HG03432 (cell line): ENCODE results near the gene PCDH12.
A peak's percentile ranks its signal among the peaks of the same experiment; 100 is the strongest.

ENCODE experiments used
- ATAC-seq: cut with Tn5 transposase; IDR thresholded peaks from one replicate; pipeline ENCODE4 v1.9.1; 2021; ENCODE audit warnings: mild to moderate bottlenecking, moderate library complexity; ENCODE audit not compliant: unreplicated experiment

Gene PCDH12

GRCh38 chr5:141958113-141958512 is at the start of gene PCDH12:
Gene PCDH12, minus strand, starts transcription at chr5:141958202. Its CDS starts 351 bp downstream, at chr5:141957851.
- no peak for ATAC-seq

- ATAC-seq = peak; percentile 14
Measured at GRCh38 chr5:142007237-142007544, 49.2 kb upstream of the PCDH12 start.

- peak; percentile 52 for ATAC-seq
Measured at GRCh38 chr5:142006363-142007236, 48.6 kb upstream of the PCDH12 start.

- no peak for ATAC-seq
Measured at GRCh38 chr5:142003266-142003800, 45.3 kb upstream of the PCDH12 start.

GRCh38 chr5:142000704-142001484 is 42.9 kb upstream of the PCDH12 start:
- no peak for ATAC-seq

GRCh38 chr5:142000173-142000572 is 42.2 kb upstream of the PCDH12 start:
- no peak for ATAC-seq

- ATAC-seq = no peak
Measured at GRCh38 chr5:141997358-141997960, 39.5 kb upstream of the PCDH12 start.

- no peak for ATAC-seq
Measured at GRCh38 chr5:141995656-141996055, 37.7 kb upstream of the PCDH12 start.

GRCh38 chr5:141994511-141995136 is 36.6 kb upstream of the PCDH12 start:
- ATAC-seq = no peak

GRCh38 chr5:141992349-141992963 is 34.5 kb upstream of the PCDH12 start:
- ATAC-seq = peak; percentile 49

- ATAC-seq = no peak
Measured at GRCh38 chr5:141989720-141990119, 31.7 kb upstream of the PCDH12 start.

GRCh38 chr5:141986072-141986471 is 28.1 kb upstream of the PCDH12 start:
- ATAC-seq = no peak

GRCh38 chr5:141982626-141983025 is 24.6 kb upstream of the PCDH12 start:
- ATAC-seq = no peak

GRCh38 chr5:141978389-141978788 is 20.4 kb upstream of the PCDH12 start:
- no peak for ATAC-seq

- no peak for ATAC-seq
Measured at GRCh38 chr5:141976176-141976575, 18.2 kb upstream of the PCDH12 start.

GRCh38 chr5:141973871-141974595 is 16.0 kb upstream of the PCDH12 start:
- ATAC-seq = no peak

- peak; percentile 49 for ATAC-seq
Measured at GRCh38 chr5:141969783-141970771, 12.1 kb upstream of the PCDH12 start.

- peak; percentile 94 for ATAC-seq
Measured at GRCh38 chr5:141968914-141969608, 11.1 kb upstream of the PCDH12 start, which contains the start of gene RNF14. Gene RNF14, plus strand, starts transcription at chr5:141969105. Its CDS starts 4,484 bp downstream, at chr5:141973589.
